ENCODE measurements around the gene SLC16A6.
"Not testable (repeated sequence)": the region's sequence is repeated elsewhere in the genome, so short reads cannot be mapped to it uniquely, and the experiment has no call there.

SLC16A6 gene

GRCh38 chr17:68288804-68289203, 2.1 kb downstream of the SLC16A6 start:
- peak; percentile 53 to 66 for DNase-seq

- peak in 1 of 2 donors; percentile 64 for DNase-seq
Observed at GRCh38 chr17:68288375-68288774, 2.6 kb downstream of the SLC16A6 start.

- not testable (repeated sequence) for DNase-seq
Observed at GRCh38 chr17:68281965-68282364, 9.0 kb downstream of the SLC16A6 start.

GRCh38 chr17:68277807-68278206, 13.1 kb downstream of the SLC16A6 start:
- DNase-seq, result no peak

GRCh38 chr17:68276339-68276738, 14.6 kb downstream of the SLC16A6 start:
- DNase-seq, result not testable (repeated sequence)

GRCh38 chr17:68273722-68274121, 17.2 kb downstream of the SLC16A6 start:
- DNase-seq, result no peak

GRCh38 chr17:68265833-68266232, 25.1 kb downstream of the SLC16A6 start:
- not testable (repeated sequence) for DNase-seq

- peak in 1 of 2 donors; percentile 84 for DNase-seq
Observed at GRCh38 chr17:68263101-68263681, 27.7 kb downstream of the SLC16A6 start.

GRCh38 chr17:68262467-68262866, 28.5 kb downstream of the SLC16A6 start:
- DNase-seq, result not testable (repeated sequence)

- no peak for DNase-seq
Observed at GRCh38 chr17:68260051-68260762, 30.7 kb downstream of the SLC16A6 start.

- DNase-seq, result not testable (repeated sequence)
Observed at GRCh38 chr17:68259648-68259951, 31.3 kb downstream of the SLC16A6 start.

GRCh38 chr17:68258890-68259647, 31.9 kb downstream of the SLC16A6 start:
- DNase-seq, result peak; percentile 88 to 91

GRCh38 chr17:68257934-68258333, 33.0 kb downstream of the SLC16A6 start:
- no peak for DNase-seq

GRCh38 chr17:68256701-68257100, 34.2 kb downstream of the SLC16A6 start:
- not testable (repeated sequence) for DNase-seq

- DNase-seq, result peak; percentile 37 to 73
Observed at GRCh38 chr17:68255731-68256538, 35.0 kb downstream of the SLC16A6 start.

- DNase-seq, result no peak
Observed at GRCh38 chr17:68255151-68255550, 35.8 kb downstream of the SLC16A6 start.

GRCh38 chr17:68253426-68253825, 37.5 kb downstream of the SLC16A6 start:
- peak; percentile 30 to 52 for DNase-seq

GRCh38 chr17:68249354-68249765, 41.6 kb downstream of the SLC16A6 start:
- peak; percentile 40 to 69 for DNase-seq

- DNase-seq, result peak in 1 of 2 donors; percentile 48
Observed at GRCh38 chr17:68248891-68249290, 42.0 kb downstream of the SLC16A6 start.

GRCh38 chr17:68248199-68248825, 42.6 kb downstream of the SLC16A6 start:
- peak in 1 of 2 donors; percentile 79 for DNase-seq

GRCh38 chr17:68247445-68248198, 43.3 kb downstream of the SLC16A6 start, which contains the start of gene AMZ2:
Gene AMZ2 (plus strand): TSS chr17:68248043. CDS start chr17:68250188, 2,145 bp downstream.
- DNase-seq, result peak; percentile 95 to 97

All from CD4-positive, alpha-beta T cell treated with Interleukin-4 for 1 hour (primary cell).